H4 (cell line): ENCODE results near the gene TPCN2. TPM values are rescaled to one million over a fixed set of nuclear protein-coding genes. Genes with fewer than 3 reads are reported as not detected.
"Not testable (repeated sequence)": the region's sequence is repeated elsewhere in the genome, so short reads cannot be mapped to it uniquely, and the experiment has no call there.

Experiments used
- DNase-seq: peaks from one replicate; pipeline ENCODE4 v3.0.0-alpha.2; 2015; ENCODE audit warnings: low spot score
- total RNA-seq: library from RNA; depleted of rRNA; stranded (reverse); fragments of >200 nt; shearing (Covaris generic); gene quantifications from 2 replicates; pipeline ENCODE4 v1.2.3, GENCODE V29; 2014

The TPCN2 gene
- total RNA-seq, 1 experiment from 2014 or later, result 7.4 TPM

GRCh38 chr11:69127884-69128283 is 79.2 kb downstream of the TPCN2 start:
- DNase-seq, result no peak

- no peak for DNase-seq
These were observed 80.3 kb downstream of the TPCN2 start for GRCh38 chr11:69129053-69129452.

GRCh38 chr11:69129647-69130046 is 80.9 kb downstream of the TPCN2 start:
- no peak for DNase-seq

GRCh38 chr11:69130654-69131053 is 81.9 kb downstream of the TPCN2 start:
- no peak for DNase-seq

- no peak for DNase-seq
These were observed 82.4 kb downstream of the TPCN2 start for GRCh38 chr11:69131121-69131566.

GRCh38 chr11:69131644-69132300 is 83.0 kb downstream of the TPCN2 start:
- DNase-seq, result peak; percentile 75

- DNase-seq, result no peak
These were observed 83.6 kb downstream of the TPCN2 start for GRCh38 chr11:69132301-69132670.

GRCh38 chr11:69133251-69133650 is 84.5 kb downstream of the TPCN2 start:
- no peak for DNase-seq

- DNase-seq, result not testable (repeated sequence)
These were observed 85.5 kb downstream of the TPCN2 start for GRCh38 chr11:69134182-69134581.

GRCh38 chr11:69134957-69135356 is 86.2 kb downstream of the TPCN2 start:
- DNase-seq, result no peak

- no peak for DNase-seq
These were observed 87.0 kb downstream of the TPCN2 start for GRCh38 chr11:69135420-69136363.

GRCh38 chr11:69136471-69136870 is 87.7 kb downstream of the TPCN2 start:
- no peak for DNase-seq

GRCh38 chr11:69137151-69137844 is 88.6 kb downstream of the TPCN2 start:
- no peak for DNase-seq

- peak; percentile 69 for DNase-seq
These were observed 89.5 kb downstream of the TPCN2 start for GRCh38 chr11:69138265-69138664.

- DNase-seq, result not testable (repeated sequence)
These were observed 91.4 kb downstream of the TPCN2 start for GRCh38 chr11:69140161-69140560.

GRCh38 chr11:69140635-69141034 is 91.9 kb downstream of the TPCN2 start:
- no peak for DNase-seq

- DNase-seq, result no peak
These were observed 93.0 kb downstream of the TPCN2 start for GRCh38 chr11:69141742-69142141.

GRCh38 chr11:69142895-69143294 is 94.2 kb downstream of the TPCN2 start:
- DNase-seq, result no peak

- no peak for DNase-seq
These were observed 95.8 kb downstream of the TPCN2 start for GRCh38 chr11:69144316-69145049.

GRCh38 chr11:69145050-69145380 is 96.3 kb downstream of the TPCN2 start:
- no peak for DNase-seq

GRCh38 chr11:69148377-69148762 is 99.6 kb downstream of the TPCN2 start:
- DNase-seq, result no peak

GRCh38 chr11:69148806-69149205 is 100.1 kb downstream of the TPCN2 start:
- no peak for DNase-seq
